Thymus (tissue), 11 donors: ENCODE data around the gene GLUL. TPM values are rescaled to one million over a fixed set of nuclear protein-coding genes. Genes with fewer than 3 reads are reported as not detected.

Experiments used
- DNase-seq, 9 donors: peaks; one replicate each; pipeline ENCODE4 v3.0.0-alpha.2; 2013; ENCODE audit warnings: low spot score in 9 of 9, low read depth in 6 of 9, missing footprints in 1 of 9
- H3K27ac ChIP-seq, 2 donors: one replicate each; pipeline ENCODE4 v1.5.1; 2013; ENCODE audit warnings: control low read depth in 1 of 2, low read depth in 1 of 2, low read length in 1 of 2, mild to moderate bottlenecking in 1 of 2, moderate library complexity in 1 of 2
- H3K27me3 ChIP-seq, 2 donors: one replicate each; pipeline ENCODE4 v1.5.1; 2013; ENCODE audit warnings: low read length in 1 of 2; ENCODE audit not compliant: control insufficient read depth in 2 of 2, insufficient read depth in 1 of 2
- H3K36me3 ChIP-seq, 2 donors: one replicate each; pipeline ENCODE4 v1.5.1; 2013; ENCODE audit warnings: low read length in 1 of 2, mild to moderate bottlenecking in 1 of 2, moderate library complexity in 1 of 2; ENCODE audit not compliant: control insufficient read depth in 2 of 2, insufficient read depth in 2 of 2
- H3K4me1 ChIP-seq, 2 donors: one replicate each; pipeline ENCODE4 v1.5.1; 2013; ENCODE audit warnings: low read length in 2 of 2; ENCODE audit not compliant: control insufficient read depth in 2 of 2, insufficient read depth in 2 of 2
- H3K4me3 ChIP-seq, 2 donors: one replicate each; pipeline ENCODE4 v1.5.1; 2013; ENCODE audit warnings: low read length in 2 of 2, control low read depth in 1 of 2, mild to moderate bottlenecking in 1 of 2
- H3K9me3 ChIP-seq, 2 donors: one replicate each; pipeline ENCODE4 v1.5.1; 2013; ENCODE audit warnings: low read length in 1 of 2, mild to moderate bottlenecking in 1 of 2; ENCODE audit not compliant: control insufficient read depth in 2 of 2, insufficient read depth in 1 of 2
- WGBS: extraction: QIAGEN DNeasy Blood & Tissue Kit; methylation state at CpG from one replicate; pipeline ENCODE4 v1.1.7; 2013; 5-methylcytosine and 5-hydroxymethylcytosine counted together
- polyA plus RNA-seq: library from polyadenylated mRNA; stranded (reverse); fragments of 200-250 nt; gene quantifications from one replicate; pipeline ENCODE4 v1.2.3, GENCODE V29; 2013
- total RNA-seq: library from RNA; stranded (reverse); fragments of 120-200 nt; gene quantifications from one replicate; pipeline ENCODE4 v1.2.4, GENCODE V29; 2013
- donor health status: healthy.

Gene GLUL
- total and polyA plus RNA-seq, 2 donors, result 222 to 1,039 TPM

GRCh38 chr1:182388392-182389134 is 3.0 kb downstream of the GLUL start:
- DNase-seq, result no peak
- Histone ChIP-seq H3K36me3 (peaks cover 48 to 52% of the 10 kb centered on the region in 2 donors), H3K4me3 (peak overlapping the region; percentile 83 to 93), H3K4me1 (peaks cover 14 to 23% of the 10 kb centered on the region in 2 donors), H3K27ac (no peak overlapping the region), H3K27me3 (no peaks in the 10 kb centered on the region), H3K9me3 (no peaks in the 10 kb centered on the region)
- WGBS, result 91% methylated on average over 5 of the region's 5 CpGs

GRCh38 chr1:182387566-182387965 is 4.0 kb downstream of the GLUL start:
- H3K4me3 ChIP-seq, result no peak overlapping the region
- WGBS, result 95% methylated on average over 2 of the region's 2 CpGs
- H3K4me1 ChIP-seq, result peaks cover 12 to 22% of the 10 kb centered on the region in 2 donors

GRCh38 chr1:182386980-182387379 is 4.6 kb downstream of the GLUL start:
- Histone ChIP-seq H3K4me1 (peaks cover 8 to 16% of the 10 kb centered on the region in 2 donors), H3K9me3 (no peaks in the 10 kb centered on the region), H3K4me3 (no peak overlapping the region), H3K27ac (no peak overlapping the region), H3K27me3 (no peaks in the 10 kb centered on the region), H3K36me3 (peaks cover 54 to 68% of the 10 kb centered on the region in 2 donors)
- DNase-seq, result no peak
- over 99% methylated on average over 5 of the region's 5 CpGs for WGBS

More at GRCh38 chr1:182387566-182387965, 4.0 kb downstream of the GLUL start:
- Histone ChIP-seq H3K36me3 (peaks cover 54 to 62% of the 10 kb centered on the region in 2 donors), H3K27me3 (no peaks in the 10 kb centered on the region), H3K27ac (no peak overlapping the region), H3K9me3 (no peaks in the 10 kb centered on the region)
- no peak for DNase-seq

- WGBS, result 88% methylated on average over 8 of the region's 8 CpGs
- H3K4me1 ChIP-seq, result peaks cover 8 to 16% of the 10 kb centered on the region in 2 donors
- DNase-seq, result no peak
- H3K4me3 ChIP-seq, result no peak overlapping the region
- no peaks in the 10 kb centered on the region for H3K27me3 ChIP-seq
- no peaks in the 10 kb centered on the region for H3K9me3 ChIP-seq
- no peak overlapping the region for H3K27ac ChIP-seq
- H3K36me3 ChIP-seq, result peaks cover 54 to 74% of the 10 kb centered on the region in 2 donors
Measured at GRCh38 chr1:182385885-182386853, 5.4 kb downstream of the GLUL start.

- Histone ChIP-seq H3K36me3 (peaks cover 54 to 74% of the 10 kb centered on the region in 2 donors), H3K27ac (no peak overlapping the region), H3K4me3 (no peak overlapping the region), H3K4me1 (peaks cover 8 to 13% of the 10 kb centered on the region in 2 donors), H3K27me3 (no peaks in the 10 kb centered on the region), H3K9me3 (no peaks in the 10 kb centered on the region)
- no peak for DNase-seq
- 97% methylated on average over 19 of the region's 19 CpGs for WGBS
Measured at GRCh38 chr1:182384387-182384960, 7.1 kb downstream of the GLUL start.

- Histone ChIP-seq H3K27me3 (no peaks in the 10 kb centered on the region), H3K4me3 (no peak overlapping the region), H3K27ac (no peak overlapping the region), H3K4me1 (peaks cover 8 to 9% of the 10 kb centered on the region in 2 donors), H3K36me3 (peaks cover 54 to 74% of the 10 kb centered on the region in 2 donors), H3K9me3 (no peaks in the 10 kb centered on the region)
- DNase-seq, result no peak
- WGBS, result 96% methylated on average over 7 of the region's 7 CpGs
Measured at GRCh38 chr1:182383934-182384333, 7.7 kb downstream of the GLUL start.

- no peak for DNase-seq
- Histone ChIP-seq H3K27ac (no peak overlapping the region), H3K36me3 (peaks cover 47 to 67% of the 10 kb centered on the region in 2 donors), H3K9me3 (no peaks in the 10 kb centered on the region), H3K27me3 (no peaks in the 10 kb centered on the region), H3K4me3 (no peak overlapping the region), H3K4me1 (peaks cover 2 to 3% of the 10 kb centered on the region in 2 donors)
- 98% methylated on average over 4 of the region's 4 CpGs for WGBS
Measured at GRCh38 chr1:182383037-182383661, 8.4 kb downstream of the GLUL start.

- peaks cover 0 to 3% of the 10 kb centered on the region in 2 donors for H3K4me1 ChIP-seq
- DNase-seq, result no peak
- no peaks in the 10 kb centered on the region for H3K27me3 ChIP-seq
- H3K27ac ChIP-seq, result no peak overlapping the region
- peaks cover 41 to 58% of the 10 kb centered on the region in 2 donors for H3K36me3 ChIP-seq
- WGBS, result 98% methylated on average over 9 of the region's 9 CpGs
- no peaks in the 10 kb centered on the region for H3K9me3 ChIP-seq
- no peak overlapping the region for H3K4me3 ChIP-seq
Measured at GRCh38 chr1:182381962-182382819, 9.4 kb downstream of the GLUL start.
